T47D (cell line): ENCODE measurements around the gene MAP3K13.
"Not testable (repeated sequence)": the region's sequence is repeated elsewhere in the genome, so short reads cannot be mapped to it uniquely, and the experiment has no call there.

Experiments
- DNase-seq, 2 experiments: peaks; one replicate each; pipeline versions ENCODE4 v3.0.0 to v3.0.0-alpha.2; 2011 to 2012; ENCODE audit warnings: low read depth in 1 of 2, low spot score in 1 of 2
- JUND ChIP-seq: IDR thresholded peaks from 2 replicates; pipeline ENCODE4 v1.6.1; 2012; ENCODE audit warnings: low read depth
- in situ Hi-C: cut with HindIII; loops from 2 replicates; pipeline ENCODE4 v1.10.0; 2016; ENCODE audit warnings: low sequenced_read_pairs, low pct_unique_long_range_greater_than_20kb

MAP3K13 gene

GRCh38 chr3:185457376-185457775 lies 94.4 kb downstream of the MAP3K13 start:
- in situ Hi-C loops, result no loop called here
- TF ChIP-seq JUND, result no peak
- no peak for DNase-seq

- in situ Hi-C loops, result no loop called here
- DNase-seq, result no peak
- no peak for TF ChIP-seq JUND
Observed at GRCh38 chr3:185460309-185460708, 97.4 kb downstream of the MAP3K13 start.

GRCh38 chr3:185460719-185461350 lies 97.9 kb downstream of the MAP3K13 start:
- no peak for TF ChIP-seq JUND
- in situ Hi-C loops, result no loop called here
- DNase-seq, result peak; percentile 48 to 76

GRCh38 chr3:185465471-185465870 lies 102.5 kb downstream of the MAP3K13 start:
- in situ Hi-C loops, result no loop called here
- DNase-seq, result no peak
- TF ChIP-seq JUND, result no peak

GRCh38 chr3:185466123-185466522 lies 103.2 kb downstream of the MAP3K13 start:
- in situ Hi-C loops, DNase-seq: not testable (repeated sequence)

- in situ Hi-C loops, result no loop called here
- no peak for DNase-seq
- no peak for TF ChIP-seq JUND
Observed at GRCh38 chr3:185469542-185469941, 106.6 kb downstream of the MAP3K13 start.

GRCh38 chr3:185470323-185470722 lies 107.4 kb downstream of the MAP3K13 start:
- TF ChIP-seq JUND, result no peak
- no peak for DNase-seq
- in situ Hi-C loops, result no loop called here

GRCh38 chr3:185473290-185473815 lies 110.4 kb downstream of the MAP3K13 start:
- TF ChIP-seq JUND, result no peak
- DNase-seq, result no peak
- in situ Hi-C loops, result no loop called here

- in situ Hi-C loops, DNase-seq: not testable (repeated sequence)
Observed at GRCh38 chr3:185474922-185475321, 112.0 kb downstream of the MAP3K13 start.

GRCh38 chr3:185477316-185477715 lies 114.4 kb downstream of the MAP3K13 start:
- DNase-seq, result no peak
- in situ Hi-C loops, result no loop called here
- TF ChIP-seq JUND, result no peak

- TF ChIP-seq JUND, result no peak
- in situ Hi-C loops, result no loop called here
- DNase-seq, result no peak
Observed at GRCh38 chr3:185479373-185479945, 116.5 kb downstream of the MAP3K13 start.

- TF ChIP-seq JUND, result no peak
- in situ Hi-C loops, result no loop called here
- no peak for DNase-seq
Observed at GRCh38 chr3:185484296-185484695, 121.4 kb downstream of the MAP3K13 start.

- no peak for DNase-seq
- no peak for TF ChIP-seq JUND
- in situ Hi-C loops, result no loop called here
Observed at GRCh38 chr3:185486394-185486793, 123.5 kb downstream of the MAP3K13 start.

GRCh38 chr3:185488465-185488864 lies 125.5 kb downstream of the MAP3K13 start:
- TF ChIP-seq JUND, result no peak
- in situ Hi-C loops, result no loop called here
- no peak for DNase-seq
